ENCODE results near the gene ARSG.

ARSG gene

DNA sequence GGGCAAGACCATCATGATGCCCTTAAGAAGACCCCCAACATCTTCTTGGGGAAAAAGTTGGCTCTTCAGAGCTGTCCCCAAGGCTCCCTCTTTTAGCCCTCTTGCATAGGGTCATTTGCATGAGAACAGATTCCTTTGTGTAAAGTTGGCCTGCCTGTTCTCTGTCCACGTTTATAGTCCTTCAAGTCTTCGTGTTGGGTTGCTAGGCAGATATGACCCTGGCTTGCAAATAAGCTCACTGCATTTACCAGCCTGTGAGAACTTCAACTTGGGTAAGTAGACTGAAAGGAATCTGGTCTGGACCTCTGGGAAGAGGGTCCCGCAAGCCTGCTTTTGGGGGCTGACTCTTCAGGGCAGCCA lies 2.9 kb downstream of the ARSG start:
- Histone ChIP-seq H3K9me3 (ENCODE audit: control insufficient read depth, insufficient read depth, low read depth, low read length) (no peaks in the 10 kb centered on the region), H3K36me3 (ENCODE audit: control insufficient read depth in 2 of 2, insufficient read depth in 1 of 2, low read length in 2 of 2) (no peaks in the 10 kb centered on the region), H3K4me1 (ENCODE audit: control insufficient read depth, insufficient read depth, low read length) (peaks cover 7% of the 10 kb centered on the region; the same call in 1 of the 2 replicates), H3K27ac (ENCODE audit: extremely low read depth, low read depth, low read length) (no peak overlapping the region), H3K4me3 (ENCODE audit: low read depth, low read length) (no peak overlapping the region)
- ChIA-PET POLR2A (no interaction called here), CTCF (interaction anchor here (1.0 to 1.3 kb wide), 3 partner anchors 105 to 142 kb away, joined by 3 to 4 read pairs (median 3); no protein-coding TSS in a partner anchor)
- TF ChIP-seq, protein P1, sequence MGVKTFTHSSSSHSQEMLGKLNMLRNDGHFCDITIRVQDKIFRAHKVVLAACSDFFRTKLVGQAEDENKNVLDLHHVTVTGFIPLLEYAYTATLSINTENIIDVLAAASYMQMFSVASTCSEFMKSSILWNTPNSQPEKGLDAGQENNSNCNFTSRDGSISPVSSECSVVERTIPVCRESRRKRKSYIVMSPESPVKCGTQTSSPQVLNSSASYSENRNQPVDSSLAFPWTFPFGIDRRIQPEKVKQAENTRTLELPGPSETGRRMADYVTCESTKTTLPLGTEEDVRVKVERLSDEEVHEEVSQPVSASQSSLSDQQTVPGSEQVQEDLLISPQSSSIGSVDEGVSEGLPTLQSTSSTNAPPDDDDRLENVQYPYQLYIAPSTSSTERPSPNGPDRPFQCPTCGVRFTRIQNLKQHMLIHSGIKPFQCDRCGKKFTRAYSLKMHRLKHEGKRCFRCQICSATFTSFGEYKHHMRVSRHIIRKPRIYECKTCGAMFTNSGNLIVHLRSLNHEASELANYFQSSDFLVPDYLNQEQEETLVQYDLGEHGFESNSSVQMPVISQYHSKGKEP (tag by site-specific recombination; IDR thresholded peaks at IDR 0.05): no peak
- TF ChIP-seq ZNF521 (tag by site-specific recombination; IDR thresholded peaks at IDR 0.05): no peak

DNA sequence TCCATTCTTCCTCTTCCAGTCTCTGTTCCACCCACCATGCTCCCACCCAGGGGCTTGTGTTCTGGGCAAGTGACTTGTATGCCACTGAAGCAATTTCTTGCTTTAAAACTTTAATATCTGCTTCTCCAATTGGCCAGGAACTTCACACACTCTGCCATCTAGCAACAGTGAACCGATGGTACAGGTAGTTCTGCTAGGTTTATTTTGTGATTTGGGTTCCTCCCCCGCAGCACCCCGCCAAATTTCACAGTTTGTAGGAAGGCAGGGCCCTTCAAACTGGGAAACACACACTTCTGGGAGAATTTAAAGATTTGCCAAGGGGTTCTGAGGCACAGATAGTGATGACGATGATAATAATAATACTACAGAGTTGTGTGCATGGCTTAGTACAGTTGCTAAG lies 3.3 kb downstream of the ARSG start:
- no peaks in the 10 kb centered on the region for H3K9me3 ChIP-seq (ENCODE audit: control insufficient read depth, insufficient read depth, low read depth, low read length)
- POLR2A ChIA-PET: no interaction called here
- H3K36me3 ChIP-seq (ENCODE audit: control insufficient read depth in 2 of 2, insufficient read depth in 1 of 2, low read length in 2 of 2): no peaks in the 10 kb centered on the region
- H3K27ac ChIP-seq (ENCODE audit: extremely low read depth, low read depth, low read length): no peak overlapping the region
- H3K4me3 ChIP-seq (ENCODE audit: low read depth, low read length): no peak overlapping the region
- CTCF ChIA-PET: interaction anchor here (1.0 to 1.1 kb wide), 2 partner anchors 104 to 106 kb away, joined by 3 to 4 read pairs; no protein-coding TSS in a partner anchor
- peaks cover 5% of the 10 kb centered on the region; the same call in 1 of the 2 replicates for H3K4me1 ChIP-seq (ENCODE audit: control insufficient read depth, insufficient read depth, low read length)
- TF ChIP-seq ZNF24 (tag by site-specific recombination; IDR thresholded peaks at IDR 0.05): no peak
- TF ChIP-seq, protein P2, sequence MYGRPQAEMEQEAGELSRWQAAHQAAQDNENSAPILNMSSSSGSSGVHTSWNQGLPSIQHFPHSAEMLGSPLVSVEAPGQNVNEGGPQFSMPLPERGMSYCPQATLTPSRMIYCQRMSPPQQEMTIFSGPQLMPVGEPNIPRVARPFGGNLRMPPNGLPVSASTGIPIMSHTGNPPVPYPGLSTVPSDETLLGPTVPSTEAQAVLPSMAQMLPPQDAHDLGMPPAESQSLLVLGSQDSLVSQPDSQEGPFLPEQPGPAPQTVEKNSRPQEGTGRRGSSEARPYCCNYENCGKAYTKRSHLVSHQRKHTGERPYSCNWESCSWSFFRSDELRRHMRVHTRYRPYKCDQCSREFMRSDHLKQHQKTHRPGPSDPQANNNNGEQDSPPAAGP (tag by site-specific recombination; IDR thresholded peaks at IDR 0.05): no peak
- TF ChIP-seq, protein P3, sequence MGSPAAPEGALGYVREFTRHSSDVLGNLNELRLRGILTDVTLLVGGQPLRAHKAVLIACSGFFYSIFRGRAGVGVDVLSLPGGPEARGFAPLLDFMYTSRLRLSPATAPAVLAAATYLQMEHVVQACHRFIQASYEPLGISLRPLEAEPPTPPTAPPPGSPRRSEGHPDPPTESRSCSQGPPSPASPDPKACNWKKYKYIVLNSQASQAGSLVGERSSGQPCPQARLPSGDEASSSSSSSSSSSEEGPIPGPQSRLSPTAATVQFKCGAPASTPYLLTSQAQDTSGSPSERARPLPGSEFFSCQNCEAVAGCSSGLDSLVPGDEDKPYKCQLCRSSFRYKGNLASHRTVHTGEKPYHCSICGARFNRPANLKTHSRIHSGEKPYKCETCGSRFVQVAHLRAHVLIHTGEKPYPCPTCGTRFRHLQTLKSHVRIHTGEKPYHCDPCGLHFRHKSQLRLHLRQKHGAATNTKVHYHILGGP (tag by site-specific recombination; IDR thresholded peaks at IDR 0.05): no peak
- TF ChIP-seq ZNF530 (tag by site-specific recombination; IDR thresholded peaks at IDR 0.05; ENCODE audit: low read depth): no peak
- TF ChIP-seq, protein P4, sequence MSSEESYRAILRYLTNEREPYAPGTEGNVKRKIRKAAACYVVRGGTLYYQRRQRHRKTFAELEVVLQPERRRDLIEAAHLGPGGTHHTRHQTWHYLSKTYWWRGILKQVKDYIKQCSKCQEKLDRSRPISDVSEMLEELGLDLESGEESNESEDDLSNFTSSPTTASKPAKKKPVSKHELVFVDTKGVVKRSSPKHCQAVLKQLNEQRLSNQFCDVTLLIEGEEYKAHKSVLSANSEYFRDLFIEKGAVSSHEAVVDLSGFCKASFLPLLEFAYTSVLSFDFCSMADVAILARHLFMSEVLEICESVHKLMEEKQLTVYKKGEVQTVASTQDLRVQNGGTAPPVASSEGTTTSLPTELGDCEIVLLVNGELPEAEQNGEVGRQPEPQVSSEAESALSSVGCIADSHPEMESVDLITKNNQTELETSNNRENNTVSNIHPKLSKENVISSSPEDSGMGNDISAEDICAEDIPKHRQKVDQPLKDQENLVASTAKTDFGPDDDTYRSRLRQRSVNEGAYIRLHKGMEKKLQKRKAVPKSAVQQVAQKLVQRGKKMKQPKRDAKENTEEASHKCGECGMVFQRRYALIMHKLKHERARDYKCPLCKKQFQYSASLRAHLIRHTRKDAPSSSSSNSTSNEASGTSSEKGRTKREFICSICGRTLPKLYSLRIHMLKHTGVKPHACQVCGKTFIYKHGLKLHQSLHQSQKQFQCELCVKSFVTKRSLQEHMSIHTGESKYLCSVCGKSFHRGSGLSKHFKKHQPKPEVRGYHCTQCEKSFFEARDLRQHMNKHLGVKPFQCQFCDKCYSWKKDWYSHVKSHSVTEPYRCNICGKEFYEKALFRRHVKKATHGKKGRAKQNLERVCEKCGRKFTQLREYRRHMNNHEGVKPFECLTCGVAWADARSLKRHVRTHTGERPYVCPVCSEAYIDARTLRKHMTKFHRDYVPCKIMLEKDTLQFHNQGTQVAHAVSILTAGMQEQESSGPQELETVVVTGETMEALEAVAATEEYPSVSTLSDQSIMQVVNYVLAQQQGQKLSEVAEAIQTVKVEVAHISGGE (tag by site-specific recombination; conservative IDR thresholded peaks at IDR 0.05; ENCODE audit: low read depth): no peak
- no peak for TF ChIP-seq ZSCAN23 (tag by site-specific recombination; IDR thresholded peaks at IDR 0.05)
- TF ChIP-seq ZNF133 (tag by site-specific recombination; IDR thresholded peaks at IDR 0.05): no peak
- TF ChIP-seq ZNF169 (tag by site-specific recombination; IDR thresholded peaks at IDR 0.05): no peak
- TF ChIP-seq ZNF792 (tag by site-specific recombination; IDR thresholded peaks at IDR 0.05): no peak
- no peak for TF ChIP-seq ZEB2 (tag by site-specific recombination; IDR thresholded peaks at IDR 0.05)
- TF ChIP-seq, protein P5, sequence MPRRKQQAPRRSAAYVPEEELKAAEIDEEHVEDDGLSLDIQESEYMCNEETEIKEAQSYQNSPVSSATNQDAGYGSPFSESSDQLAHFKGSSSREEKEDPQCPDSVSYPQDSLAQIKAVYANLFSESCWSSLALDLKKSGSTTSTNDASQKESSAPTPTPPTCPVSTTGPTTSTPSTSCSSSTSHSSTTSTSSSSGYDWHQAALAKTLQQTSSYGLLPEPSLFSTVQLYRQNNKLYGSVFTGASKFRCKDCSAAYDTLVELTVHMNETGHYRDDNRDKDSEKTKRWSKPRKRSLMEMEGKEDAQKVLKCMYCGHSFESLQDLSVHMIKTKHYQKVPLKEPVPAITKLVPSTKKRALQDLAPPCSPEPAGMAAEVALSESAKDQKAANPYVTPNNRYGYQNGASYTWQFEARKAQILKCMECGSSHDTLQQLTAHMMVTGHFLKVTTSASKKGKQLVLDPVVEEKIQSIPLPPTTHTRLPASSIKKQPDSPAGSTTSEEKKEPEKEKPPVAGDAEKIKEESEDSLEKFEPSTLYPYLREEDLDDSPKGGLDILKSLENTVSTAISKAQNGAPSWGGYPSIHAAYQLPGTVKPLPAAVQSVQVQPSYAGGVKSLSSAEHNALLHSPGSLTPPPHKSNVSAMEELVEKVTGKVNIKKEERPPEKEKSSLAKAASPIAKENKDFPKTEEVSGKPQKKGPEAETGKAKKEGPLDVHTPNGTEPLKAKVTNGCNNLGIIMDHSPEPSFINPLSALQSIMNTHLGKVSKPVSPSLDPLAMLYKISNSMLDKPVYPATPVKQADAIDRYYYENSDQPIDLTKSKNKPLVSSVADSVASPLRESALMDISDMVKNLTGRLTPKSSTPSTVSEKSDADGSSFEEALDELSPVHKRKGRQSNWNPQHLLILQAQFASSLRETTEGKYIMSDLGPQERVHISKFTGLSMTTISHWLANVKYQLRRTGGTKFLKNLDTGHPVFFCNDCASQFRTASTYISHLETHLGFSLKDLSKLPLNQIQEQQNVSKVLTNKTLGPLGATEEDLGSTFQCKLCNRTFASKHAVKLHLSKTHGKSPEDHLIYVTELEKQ (tag by site-specific recombination; IDR thresholded peaks at IDR 0.05; ENCODE audit: borderline replicate concordance): no peak
- no peak for TF ChIP-seq BCL11B (tag by site-specific recombination; IDR thresholded peaks at IDR 0.05; ENCODE audit: low read depth)
- TF ChIP-seq ZNF785 (tag by site-specific recombination; IDR thresholded peaks at IDR 0.05): no peak
- TF ChIP-seq, protein P6, sequence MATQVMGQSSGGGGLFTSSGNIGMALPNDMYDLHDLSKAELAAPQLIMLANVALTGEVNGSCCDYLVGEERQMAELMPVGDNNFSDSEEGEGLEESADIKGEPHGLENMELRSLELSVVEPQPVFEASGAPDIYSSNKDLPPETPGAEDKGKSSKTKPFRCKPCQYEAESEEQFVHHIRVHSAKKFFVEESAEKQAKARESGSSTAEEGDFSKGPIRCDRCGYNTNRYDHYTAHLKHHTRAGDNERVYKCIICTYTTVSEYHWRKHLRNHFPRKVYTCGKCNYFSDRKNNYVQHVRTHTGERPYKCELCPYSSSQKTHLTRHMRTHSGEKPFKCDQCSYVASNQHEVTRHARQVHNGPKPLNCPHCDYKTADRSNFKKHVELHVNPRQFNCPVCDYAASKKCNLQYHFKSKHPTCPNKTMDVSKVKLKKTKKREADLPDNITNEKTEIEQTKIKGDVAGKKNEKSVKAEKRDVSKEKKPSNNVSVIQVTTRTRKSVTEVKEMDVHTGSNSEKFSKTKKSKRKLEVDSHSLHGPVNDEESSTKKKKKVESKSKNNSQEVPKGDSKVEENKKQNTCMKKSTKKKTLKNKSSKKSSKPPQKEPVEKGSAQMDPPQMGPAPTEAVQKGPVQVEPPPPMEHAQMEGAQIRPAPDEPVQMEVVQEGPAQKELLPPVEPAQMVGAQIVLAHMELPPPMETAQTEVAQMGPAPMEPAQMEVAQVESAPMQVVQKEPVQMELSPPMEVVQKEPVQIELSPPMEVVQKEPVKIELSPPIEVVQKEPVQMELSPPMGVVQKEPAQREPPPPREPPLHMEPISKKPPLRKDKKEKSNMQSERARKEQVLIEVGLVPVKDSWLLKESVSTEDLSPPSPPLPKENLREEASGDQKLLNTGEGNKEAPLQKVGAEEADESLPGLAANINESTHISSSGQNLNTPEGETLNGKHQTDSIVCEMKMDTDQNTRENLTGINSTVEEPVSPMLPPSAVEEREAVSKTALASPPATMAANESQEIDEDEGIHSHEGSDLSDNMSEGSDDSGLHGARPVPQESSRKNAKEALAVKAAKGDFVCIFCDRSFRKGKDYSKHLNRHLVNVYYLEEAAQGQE (tag by site-specific recombination; IDR thresholded peaks at IDR 0.05): no peak
- TF ChIP-seq ZNF138 (tag by site-specific recombination; IDR thresholded peaks at IDR 0.05; ENCODE audit: borderline replicate concordance): no peak
- TF ChIP-seq ZSCAN30 (tag by site-specific recombination; IDR thresholded peaks at IDR 0.05): no peak
